Measurements from ENCODE around the gene KCNJ6.

Gene KCNJ6

GRCh38 chr21:37868446-37869295 lies 47.6 kb downstream of the KCNJ6 start:
- ChIA-PET CTCF (interaction anchor here (1.5 to 1.6 kb wide), 2 partner anchors 11 to 34 kb away, joined by 4 read pairs; no protein-coding TSS in a partner anchor), POLR2A (no interaction called here)
- H3K4me1 ChIP-seq (ENCODE audit: control extremely low read depth in 1 of 4, control insufficient read depth in 4 of 4, insufficient read depth in 4 of 4, low read length in 3 of 4) = peaks cover 0 to 8% (median 5%) of the 10 kb centered on the region in 4 experiments
- no peaks in the 10 kb centered on the region for H3K36me3 ChIP-seq (ENCODE audit: control insufficient read depth in 4 of 4, insufficient read depth in 4 of 4, low read length in 3 of 4)
- no peak overlapping the region for H3K4me3 ChIP-seq (ENCODE audit: control insufficient read depth in 1 of 7, extremely low read depth in 1 of 7, insufficient read depth in 4 of 7, low read depth in 2 of 7, low read length in 6 of 7)
- no peaks in the 10 kb centered on the region for H3K27me3 ChIP-seq (replicated peaks in 2 of 5; ENCODE audit: control insufficient read depth in 4 of 5, insufficient read depth in 5 of 5, low read length in 4 of 5)
- no peaks in the 10 kb centered on the region for H3K9me3 ChIP-seq (ENCODE audit: control extremely low read depth in 1 of 5, control insufficient read depth in 4 of 5, insufficient read depth in 2 of 5, low read depth in 1 of 5, low read length in 4 of 5)
- no peak for DNase-seq
- 94% methylated on average over 7 of the region's 11 CpGs for WGBS (ENCODE audit: insufficient coverage)
- H3K27ac ChIP-seq (ENCODE audit: insufficient read depth in 1 of 2, low read depth in 1 of 2, low read length in 2 of 2, poor library complexity in 1 of 2, severe bottlenecking in 2 of 2) = no peak overlapping the region

- Histone ChIP-seq H3K36me3 (ENCODE audit: control insufficient read depth in 4 of 4, insufficient read depth in 4 of 4, low read length in 3 of 4) (no peaks in the 10 kb centered on the region), H3K27ac (ENCODE audit: insufficient read depth in 1 of 2, low read depth in 1 of 2, low read length in 2 of 2, poor library complexity in 1 of 2, severe bottlenecking in 2 of 2) (no peak overlapping the region), H3K9me3 (ENCODE audit: control extremely low read depth in 1 of 5, control insufficient read depth in 4 of 5, insufficient read depth in 2 of 5, low read depth in 1 of 5, low read length in 4 of 5) (no peaks in the 10 kb centered on the region), H3K27me3 (replicated peaks in 2 of 5; ENCODE audit: control insufficient read depth in 4 of 5, insufficient read depth in 5 of 5, low read length in 4 of 5) (no peaks in the 10 kb centered on the region), H3K4me3 (ENCODE audit: control insufficient read depth in 1 of 7, extremely low read depth in 1 of 7, insufficient read depth in 4 of 7, low read depth in 2 of 7, low read length in 6 of 7) (no peak overlapping the region), H3K4me1 (ENCODE audit: control extremely low read depth in 1 of 4, control insufficient read depth in 4 of 4, insufficient read depth in 4 of 4, low read length in 3 of 4) (peaks cover 0 to 13% (median 7%) of the 10 kb centered on the region in 4 experiments)
- peak; percentile 41 to 84 (median 80) for DNase-seq
- WGBS (ENCODE audit: insufficient coverage) = 56% methylated on average over 2 of the region's 2 CpGs
- CTCF ChIA-PET = no interaction called here
- POLR2A ChIA-PET = no interaction called here
These were observed 50.2 kb downstream of the KCNJ6 start for GRCh38 chr21:37866027-37866426.

- CTCF ChIA-PET = interaction anchor here (0.5 kb wide), 1 partner anchor 163 kb away, joined by 3 read pairs; no protein-coding TSS in a partner anchor
- Histone ChIP-seq H3K27ac (ENCODE audit: insufficient read depth in 1 of 2, low read depth in 1 of 2, low read length in 2 of 2, poor library complexity in 1 of 2, severe bottlenecking in 2 of 2) (no peak overlapping the region), H3K4me3 (ENCODE audit: control insufficient read depth in 1 of 7, extremely low read depth in 1 of 7, insufficient read depth in 4 of 7, low read depth in 2 of 7, low read length in 6 of 7) (no peak overlapping the region), H3K9me3 (ENCODE audit: control extremely low read depth in 1 of 5, control insufficient read depth in 4 of 5, insufficient read depth in 2 of 5, low read depth in 1 of 5, low read length in 4 of 5) (no peaks in the 10 kb centered on the region), H3K4me1 (ENCODE audit: control extremely low read depth in 1 of 4, control insufficient read depth in 4 of 4, insufficient read depth in 4 of 4, low read length in 3 of 4) (peaks cover 0 to 13% (median 7%) of the 10 kb centered on the region in 4 experiments), H3K27me3 (replicated peaks in 2 of 5; ENCODE audit: control insufficient read depth in 4 of 5, insufficient read depth in 5 of 5, low read length in 4 of 5) (no peaks in the 10 kb centered on the region), H3K36me3 (ENCODE audit: control insufficient read depth in 4 of 4, insufficient read depth in 4 of 4, low read length in 3 of 4) (no peaks in the 10 kb centered on the region)
- no peak for DNase-seq
- POLR2A ChIA-PET = no interaction called here
- 83% methylated on average over 4 of the region's 5 CpGs for WGBS (ENCODE audit: insufficient coverage)
These were observed 51.1 kb downstream of the KCNJ6 start for GRCh38 chr21:37865156-37865555.

- 100% methylated on average over 2 of the region's 5 CpGs for whole genome bisulfite sequencing (ENCODE audit: insufficient coverage)
- Histone ChIP-seq H3K4me3 (ENCODE audit: control insufficient read depth in 1 of 7, extremely low read depth in 1 of 7, insufficient read depth in 4 of 7, low read depth in 2 of 7, low read length in 6 of 7) (no peak overlapping the region), H3K27me3 (replicated peaks in 2 of 5; ENCODE audit: control insufficient read depth in 4 of 5, insufficient read depth in 5 of 5, low read length in 4 of 5) (no peaks in the 10 kb centered on the region), H3K4me1 (ENCODE audit: control extremely low read depth in 1 of 4, control insufficient read depth in 4 of 4, insufficient read depth in 4 of 4, low read length in 3 of 4) (peaks cover 0 to 13% (median 7%) of the 10 kb centered on the region in 4 experiments), H3K9me3 (ENCODE audit: control extremely low read depth in 1 of 5, control insufficient read depth in 4 of 5, insufficient read depth in 2 of 5, low read depth in 1 of 5, low read length in 4 of 5) (no peaks in the 10 kb centered on the region), H3K36me3 (ENCODE audit: control insufficient read depth in 4 of 4, insufficient read depth in 4 of 4, low read length in 3 of 4) (no peaks in the 10 kb centered on the region), H3K27ac (ENCODE audit: insufficient read depth in 1 of 2, low read depth in 1 of 2, low read length in 2 of 2, poor library complexity in 1 of 2, severe bottlenecking in 2 of 2) (no peak overlapping the region)
- POLR2A ChIA-PET = no interaction called here
- CTCF ChIA-PET = interaction anchor here (0.7 kb wide), 1 partner anchor 1007 kb away, joined by 3 read pairs; no protein-coding TSS in a partner anchor
- peak in 2 of 3 donors; percentile 20 to 22 for DNase-seq
These were observed 52.4 kb downstream of the KCNJ6 start for GRCh38 chr21:37863842-37864241.

- 86% methylated on average over 2 of the region's 2 CpGs for WGBS (ENCODE audit: insufficient coverage)
- CTCF ChIA-PET = interaction anchor here (1.5 kb wide), 1 partner anchor 103 kb away, joined by 3 read pairs; no protein-coding TSS in a partner anchor
- POLR2A ChIA-PET = no interaction called here
- peaks cover 0 to under 1% (median 0%) of the 10 kb centered on the region in 5 experiments for H3K9me3 ChIP-seq (ENCODE audit: control extremely low read depth in 1 of 5, control insufficient read depth in 4 of 5, insufficient read depth in 2 of 5, low read depth in 1 of 5, low read length in 4 of 5)
- no peaks in the 10 kb centered on the region for H3K27me3 ChIP-seq (replicated peaks in 2 of 5; ENCODE audit: control insufficient read depth in 4 of 5, insufficient read depth in 5 of 5, low read length in 4 of 5)
- no peak overlapping the region for H3K4me3 ChIP-seq (ENCODE audit: control insufficient read depth in 1 of 7, extremely low read depth in 1 of 7, insufficient read depth in 4 of 7, low read depth in 2 of 7, low read length in 6 of 7)
- peak; percentile 49 to 86 (median 82) for DNase-seq
- no peak overlapping the region for H3K27ac ChIP-seq (ENCODE audit: insufficient read depth in 1 of 2, low read depth in 1 of 2, low read length in 2 of 2, poor library complexity in 1 of 2, severe bottlenecking in 2 of 2)
- peaks cover 0 to 13% (median 7%) of the 10 kb centered on the region in 4 experiments for H3K4me1 ChIP-seq (ENCODE audit: control extremely low read depth in 1 of 4, control insufficient read depth in 4 of 4, insufficient read depth in 4 of 4, low read length in 3 of 4)
- no peaks in the 10 kb centered on the region for H3K36me3 ChIP-seq (ENCODE audit: control insufficient read depth in 4 of 4, insufficient read depth in 4 of 4, low read length in 3 of 4)
These were observed 53.7 kb downstream of the KCNJ6 start for GRCh38 chr21:37862536-37862935.

GRCh38 chr21:37861561-37861960 lies 54.7 kb downstream of the KCNJ6 start:
- H3K36me3 ChIP-seq (ENCODE audit: control insufficient read depth in 4 of 4, insufficient read depth in 4 of 4, low read length in 3 of 4) = no peaks in the 10 kb centered on the region
- H3K9me3 ChIP-seq (ENCODE audit: control extremely low read depth in 1 of 5, control insufficient read depth in 4 of 5, insufficient read depth in 2 of 5, low read depth in 1 of 5, low read length in 4 of 5) = peaks cover 0 to 5% (median 0%) of the 10 kb centered on the region in 5 experiments
- H3K27me3 ChIP-seq (replicated peaks in 2 of 5; ENCODE audit: control insufficient read depth in 4 of 5, insufficient read depth in 5 of 5, low read length in 4 of 5) = peaks cover 0 to 2% (median 0%) of the 10 kb centered on the region in 5 experiments
- POLR2A ChIA-PET = no interaction called here
- no peak overlapping the region for H3K27ac ChIP-seq (ENCODE audit: insufficient read depth in 1 of 2, low read depth in 1 of 2, low read length in 2 of 2, poor library complexity in 1 of 2, severe bottlenecking in 2 of 2)
- H3K4me1 ChIP-seq (ENCODE audit: control extremely low read depth in 1 of 4, control insufficient read depth in 4 of 4, insufficient read depth in 4 of 4, low read length in 3 of 4) = peaks cover 0 to 13% (median 7%) of the 10 kb centered on the region in 4 experiments
- DNase-seq = no peak
- no peak overlapping the region for H3K4me3 ChIP-seq (ENCODE audit: control insufficient read depth in 1 of 7, extremely low read depth in 1 of 7, insufficient read depth in 4 of 7, low read depth in 2 of 7, low read length in 6 of 7)
- 100% methylated on average over 2 of the region's 2 CpGs for WGBS (ENCODE audit: insufficient coverage)
- CTCF ChIA-PET = no interaction called here

GRCh38 chr21:37860416-37860815 lies 55.8 kb downstream of the KCNJ6 start:
- peaks cover 0 to 2% (median 0%) of the 10 kb centered on the region in 5 experiments for H3K27me3 ChIP-seq (replicated peaks in 2 of 5; ENCODE audit: control insufficient read depth in 4 of 5, insufficient read depth in 5 of 5, low read length in 4 of 5)
- H3K36me3 ChIP-seq (ENCODE audit: control insufficient read depth in 4 of 4, insufficient read depth in 4 of 4, low read length in 3 of 4) = no peaks in the 10 kb centered on the region
- H3K27ac ChIP-seq (ENCODE audit: insufficient read depth in 1 of 2, low read depth in 1 of 2, low read length in 2 of 2, poor library complexity in 1 of 2, severe bottlenecking in 2 of 2) = no peak overlapping the region
- POLR2A ChIA-PET = interaction anchor here (0.6 kb wide), 1 partner anchor 136 kb away, joined by 3 read pairs; no protein-coding TSS in a partner anchor
- no peak overlapping the region for H3K4me3 ChIP-seq (ENCODE audit: control insufficient read depth in 1 of 7, extremely low read depth in 1 of 7, insufficient read depth in 4 of 7, low read depth in 2 of 7, low read length in 6 of 7)
- no peak for DNase-seq
- peaks cover 0 to 5% (median 0%) of the 10 kb centered on the region in 5 experiments for H3K9me3 ChIP-seq (ENCODE audit: control extremely low read depth in 1 of 5, control insufficient read depth in 4 of 5, insufficient read depth in 2 of 5, low read depth in 1 of 5, low read length in 4 of 5)
- H3K4me1 ChIP-seq (ENCODE audit: control extremely low read depth in 1 of 4, control insufficient read depth in 4 of 4, insufficient read depth in 4 of 4, low read length in 3 of 4) = peaks cover 0 to 9% (median 1%) of the 10 kb centered on the region in 4 experiments
- CTCF ChIA-PET = no interaction called here
- WGBS (ENCODE audit: insufficient coverage) = 80% methylated on average over 1 of the region's 2 CpGs

All from common myeloid progenitor, CD34-positive (primary cell).